Loucy (cell line): ENCODE data around the gene EEFSEC.
"Not testable (repeated sequence)": the region's sequence is repeated elsewhere in the genome, so short reads cannot be mapped to it uniquely, and the experiment has no call there.

Source experiments
- CTCF ChIP-seq: fragments of 200-600 bp; sonication (generic); conservative IDR thresholded peaks from 2 replicates; pipeline ENCODE4 v1.5.1; 2014; ENCODE audit warnings: mild to moderate bottlenecking, antibody characterized with exemption, low read length
- EZH2phosphoT487 ChIP-seq: fragments of 200-600 bp; IDR thresholded peaks from 2 replicates; pipeline ENCODE4 v1.6.1; 2018; ENCODE audit warnings: antibody characterized with exemption, mild to moderate bottlenecking, moderate library complexity, borderline replicate concordance

GRCh38 chr3:128154354-128154753 is 1.1 kb downstream of the EEFSEC start:
- TF ChIP-seq CTCF, EZH2phosphoT487: not testable (repeated sequence)
